DMS153 treated with DMSO at 0.1 percent for 48 hours (cell line): ENCODE measurements around the gene KIFC3.
"Not testable (repeated sequence)": the region's sequence is repeated elsewhere in the genome, so short reads cannot be mapped to it uniquely, and the experiment has no call there.

ENCODE experiments used
- DNase-seq: peaks from one replicate; lab custom pipeline; 2025; ENCODE audit not compliant: unreplicated experiment; lab: John Stamatoyannopoulos, UW

KIFC3 gene

DNA sequence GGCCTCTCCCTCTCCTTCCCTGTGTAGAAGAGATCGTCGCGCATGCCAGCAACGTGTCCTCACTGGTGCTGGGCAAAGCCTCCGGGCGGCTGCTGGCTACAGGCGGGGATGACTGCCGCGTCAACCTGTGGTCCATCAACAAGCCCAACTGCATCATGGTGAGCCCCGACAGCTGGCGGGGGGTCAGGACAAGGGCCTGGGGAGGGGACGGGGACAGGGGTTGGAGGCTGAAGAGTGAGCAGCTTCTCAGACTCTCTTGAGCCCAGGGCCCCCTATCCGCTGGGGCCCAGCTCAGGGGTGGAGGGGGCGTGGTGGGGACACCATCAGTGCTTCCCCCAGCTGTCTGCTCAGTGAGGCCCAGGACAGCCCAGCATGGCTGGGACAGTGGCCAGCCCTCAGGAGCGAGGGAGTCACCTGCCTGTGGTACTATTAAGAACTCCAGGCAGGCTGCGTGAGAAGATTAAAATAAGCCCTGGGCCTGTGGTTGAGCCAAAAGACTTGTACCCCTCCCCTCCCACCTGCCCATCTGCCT is 60.6 kb downstream of the KIFC3 start:
- DNase-seq = no peak

DNA sequence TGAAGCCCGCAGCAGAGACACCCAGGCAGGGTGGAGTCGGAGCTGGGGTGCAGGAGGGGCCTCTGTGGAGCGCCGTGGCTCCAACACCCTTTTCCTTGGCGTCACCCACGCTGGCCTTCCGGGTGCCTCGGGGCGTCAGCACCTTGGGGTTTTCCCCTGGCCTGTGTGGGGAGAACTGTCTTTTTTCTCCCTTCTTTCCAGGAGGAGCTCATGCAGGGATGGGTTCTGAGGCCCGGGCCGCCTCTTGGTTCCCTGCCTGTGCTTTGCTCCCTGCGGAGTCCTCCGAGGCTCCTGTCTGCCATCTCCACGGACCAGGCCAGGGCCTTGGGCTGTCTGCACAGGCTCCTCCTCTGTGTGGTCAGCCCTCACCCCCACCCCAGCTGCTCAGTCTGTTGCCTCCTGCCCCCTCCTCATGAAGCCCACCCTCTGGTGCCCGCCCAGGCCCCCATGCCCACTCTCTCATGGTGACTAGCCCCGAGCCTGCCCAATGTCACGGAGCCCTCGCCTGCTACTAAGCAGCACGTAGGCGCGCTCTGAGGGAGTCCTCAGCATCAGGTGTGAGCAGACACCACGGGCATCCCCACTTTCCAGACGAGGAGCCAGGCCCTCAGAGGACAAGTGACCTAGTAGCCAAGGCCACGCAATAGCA is 61.7 kb downstream of the KIFC3 start:
- no peak for DNase-seq

DNA sequence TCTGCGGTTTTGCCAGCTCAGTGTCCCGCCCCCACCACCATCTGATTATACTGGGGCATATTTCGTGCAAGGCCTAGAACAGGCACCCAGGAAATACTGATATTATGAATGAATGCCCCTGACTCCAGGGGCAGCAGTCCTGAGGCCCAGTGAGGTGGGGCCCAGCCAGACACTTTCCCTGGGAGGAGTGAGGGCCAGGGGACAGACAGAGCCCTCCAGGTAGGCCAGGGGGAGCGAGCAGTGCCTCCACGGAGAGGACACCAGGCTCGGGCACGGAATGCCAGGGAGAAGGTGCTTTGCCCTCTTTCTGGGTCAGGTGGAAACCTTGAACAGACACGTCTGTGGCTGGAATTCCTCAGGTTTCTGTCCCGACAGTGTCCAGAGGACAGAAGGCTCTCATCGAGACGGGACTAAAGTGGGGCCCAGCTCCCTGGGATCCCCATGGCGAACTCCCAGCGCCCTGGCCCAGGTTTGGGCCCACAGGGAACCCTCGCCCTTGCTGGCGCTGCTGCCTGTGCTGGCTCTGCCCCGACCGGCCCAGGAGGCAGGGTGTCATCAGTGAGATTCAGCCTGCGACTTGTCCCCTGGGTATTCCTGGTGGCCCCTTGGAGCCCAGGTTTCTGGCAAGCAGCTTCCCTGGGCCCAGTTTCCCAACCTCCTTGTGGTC is 62.4 kb downstream of the KIFC3 start:
- DNase-seq = no peak

DNA sequence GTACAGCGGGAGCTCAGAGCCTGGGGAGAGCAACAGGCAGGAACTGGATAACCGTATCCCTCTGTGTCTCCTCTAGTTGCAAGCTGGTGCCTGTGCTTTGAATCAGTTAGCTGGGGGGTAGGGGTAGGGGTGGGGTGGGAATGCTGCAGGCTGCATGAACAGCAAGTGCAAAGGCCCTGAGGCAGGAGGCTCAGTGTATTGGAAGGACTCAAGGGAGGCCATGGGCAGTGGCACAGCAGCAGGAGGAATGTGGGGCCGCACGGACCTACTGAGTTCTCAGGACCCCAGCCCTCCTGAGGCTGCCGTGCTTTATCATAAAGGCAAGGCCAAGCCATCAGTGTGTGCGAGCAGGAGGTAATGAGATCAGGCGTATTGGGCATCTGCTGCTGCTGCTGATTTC is 63.4 kb downstream of the KIFC3 start:
- no peak for DNase-seq

DNA sequence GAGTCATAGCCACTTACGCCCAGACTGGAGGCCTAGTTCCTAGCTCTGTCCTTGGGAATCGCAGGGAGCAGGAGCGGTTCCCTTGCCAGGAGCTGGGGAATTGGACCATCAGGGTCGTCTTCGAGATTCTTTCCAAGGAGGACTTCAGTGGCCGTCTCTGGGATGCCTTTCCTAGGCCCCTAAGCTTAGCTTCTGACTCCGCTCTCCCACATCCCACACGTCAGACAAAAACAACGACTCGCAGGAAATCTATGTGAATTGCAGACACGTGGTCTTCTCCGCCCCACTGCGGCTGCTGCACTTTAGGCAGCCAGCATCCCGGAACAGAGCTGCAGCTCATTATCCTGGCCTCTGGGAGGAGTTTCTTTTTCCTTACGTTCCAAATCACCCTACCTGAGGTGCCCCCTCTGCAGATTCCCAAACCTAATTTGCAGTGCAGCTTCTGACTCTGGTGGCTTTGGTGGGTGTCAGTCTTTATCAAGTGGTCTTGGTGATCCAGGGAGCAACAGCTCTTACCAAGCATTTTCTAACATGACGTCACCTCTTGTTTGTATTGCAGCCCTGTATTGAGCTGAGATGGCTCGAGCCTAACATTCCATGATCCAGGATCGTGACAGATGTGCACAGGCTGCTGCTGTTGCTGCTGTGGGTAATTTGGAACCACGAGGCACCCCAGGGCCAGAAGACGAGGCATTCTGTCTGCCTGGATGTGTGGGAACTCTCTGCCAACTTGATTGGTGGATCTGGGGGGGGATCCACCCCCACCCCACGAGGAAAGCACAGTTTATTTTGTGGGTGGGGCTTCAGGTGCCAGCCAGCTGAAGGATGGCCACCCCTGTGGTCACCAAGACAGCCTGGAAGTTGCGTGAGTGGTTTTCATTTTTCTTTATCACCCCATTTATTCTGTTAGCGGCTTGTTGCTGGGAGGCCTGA is 65.6 kb downstream of the KIFC3 start:
- peak; percentile 46 for DNase-seq

DNA sequence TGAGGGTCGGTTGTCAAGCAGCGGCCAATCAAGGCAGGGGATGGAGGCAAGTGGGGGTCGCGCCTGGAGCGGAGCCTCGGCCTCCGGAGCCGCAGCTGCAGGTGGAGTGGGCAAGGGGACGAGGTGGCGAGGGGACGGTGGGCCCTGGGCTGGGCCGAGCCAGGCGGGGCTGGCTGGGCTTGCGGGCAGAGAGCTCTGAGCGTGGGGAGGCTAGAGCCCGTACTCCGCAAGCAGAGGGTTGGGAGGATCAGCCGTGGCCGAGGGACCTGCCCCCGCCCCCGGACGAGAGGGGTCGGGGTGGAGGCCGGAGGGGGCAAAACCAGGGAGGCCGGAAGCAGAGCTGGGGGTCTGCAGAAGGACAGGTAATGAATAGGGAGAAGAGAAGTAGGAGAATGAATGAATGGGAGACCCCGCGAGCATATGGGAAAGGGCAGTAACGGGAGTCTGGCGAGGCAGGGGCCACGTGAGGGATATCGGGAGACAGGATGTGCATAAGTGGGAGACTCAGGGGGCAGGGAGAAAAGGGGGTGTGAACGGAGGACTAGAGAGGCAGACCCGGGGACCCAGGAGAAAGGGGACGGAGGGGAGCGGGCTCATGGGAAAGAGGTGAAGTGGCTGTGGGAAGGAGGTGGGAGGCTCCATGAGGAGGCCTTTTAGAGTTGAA is 66.4 kb downstream of the KIFC3 start, which contains the start of gene KATNB1:
KATNB1 (plus strand) TSS at position 16 of the 664 bp plus-strand sequence. CDS start 1,474 bp downstream, outside the sequence.
- no peak for DNase-seq

DNA sequence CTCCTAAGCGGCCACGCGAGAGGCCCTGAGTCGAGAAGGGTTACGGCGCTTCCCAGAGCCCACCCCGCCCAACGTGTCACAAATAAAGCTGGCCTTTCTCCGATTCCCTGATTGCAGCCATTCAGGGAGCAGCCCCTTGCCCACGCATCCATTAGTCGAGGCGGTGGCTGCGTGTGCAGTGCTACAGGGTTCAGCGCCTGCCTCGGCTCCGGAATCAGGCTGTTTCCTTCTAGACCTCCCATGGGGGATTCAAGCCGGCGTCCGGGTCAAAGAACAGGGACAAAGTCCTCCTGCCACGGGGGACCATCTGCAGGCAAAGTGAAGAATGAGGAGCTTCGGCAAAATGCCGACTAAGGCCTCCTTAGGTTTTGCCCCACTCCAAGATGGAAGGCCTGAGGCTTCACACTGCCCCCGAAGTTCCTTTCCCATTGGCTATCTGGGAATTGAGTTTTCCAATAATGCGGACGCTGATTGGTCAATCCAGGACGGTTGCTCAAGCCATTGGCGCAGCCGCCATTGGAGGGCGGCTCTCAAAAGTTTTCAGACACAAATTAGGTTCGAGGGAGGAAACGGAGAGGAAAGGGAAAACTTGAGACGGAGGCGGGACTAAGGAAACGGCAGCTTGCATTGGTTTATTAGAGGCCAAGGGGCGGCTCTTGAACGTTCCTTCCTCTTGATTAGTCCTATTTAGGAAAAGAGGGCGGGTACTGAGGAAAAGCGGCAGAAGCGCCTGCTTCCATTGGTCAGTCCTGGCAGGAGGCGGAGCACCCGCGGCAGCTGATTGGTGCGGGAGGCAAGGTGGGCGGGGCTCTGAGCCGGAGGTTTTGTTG is 67.2 kb downstream of the KIFC3 start:
- peak; percentile 99 for DNase-seq

DNA sequence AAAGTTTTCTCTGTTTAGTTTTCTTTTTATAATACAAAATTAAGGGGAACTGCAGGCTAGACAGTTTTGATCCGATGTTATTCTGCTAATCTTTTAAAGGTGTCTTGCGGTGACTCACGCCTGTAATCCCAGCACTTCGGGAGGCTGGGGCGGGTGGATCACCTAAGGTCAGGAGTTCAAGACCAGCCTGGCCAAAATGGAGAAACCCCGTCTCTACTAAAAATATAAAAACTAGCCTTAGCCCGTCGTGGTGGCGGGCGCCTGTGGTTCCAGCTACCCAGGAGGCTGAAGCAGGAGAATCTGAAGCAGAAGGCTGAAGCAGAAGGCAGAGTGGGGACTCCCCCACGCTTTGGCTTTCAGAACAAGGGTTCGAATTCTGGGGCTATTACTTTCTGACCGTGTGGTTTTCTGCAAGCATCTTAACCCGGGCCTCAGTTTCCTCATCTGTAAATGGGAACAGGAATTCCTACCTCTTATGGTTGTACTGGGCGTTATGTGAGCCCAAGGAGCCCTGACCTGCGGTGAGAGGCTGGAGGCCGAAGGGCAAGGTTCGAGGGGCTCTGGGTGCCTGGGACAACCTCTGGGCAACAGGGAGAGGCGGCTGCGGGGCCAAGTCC is 67.9 kb downstream of the KIFC3 start:
- no peak for DNase-seq

DNA sequence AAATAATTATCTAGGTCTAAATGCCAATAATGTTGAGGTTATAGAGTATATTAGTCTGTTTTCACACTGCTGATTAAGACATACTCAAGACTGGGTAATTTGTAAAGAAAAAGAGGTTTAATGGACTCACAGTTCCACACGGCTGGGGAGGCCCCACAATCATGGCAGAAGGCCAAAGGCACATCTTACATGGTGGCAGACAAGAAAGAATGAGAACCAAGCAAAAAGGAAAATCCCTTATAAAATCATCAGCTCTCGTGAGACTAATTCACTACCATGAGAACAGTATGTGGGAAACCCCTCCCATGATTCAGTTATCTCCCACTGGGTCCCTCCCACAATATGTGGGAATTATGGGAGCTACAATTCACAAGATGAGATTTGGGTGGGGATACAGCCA is 69.6 kb downstream of the KIFC3 start:
- DNase-seq = no peak

DNA sequence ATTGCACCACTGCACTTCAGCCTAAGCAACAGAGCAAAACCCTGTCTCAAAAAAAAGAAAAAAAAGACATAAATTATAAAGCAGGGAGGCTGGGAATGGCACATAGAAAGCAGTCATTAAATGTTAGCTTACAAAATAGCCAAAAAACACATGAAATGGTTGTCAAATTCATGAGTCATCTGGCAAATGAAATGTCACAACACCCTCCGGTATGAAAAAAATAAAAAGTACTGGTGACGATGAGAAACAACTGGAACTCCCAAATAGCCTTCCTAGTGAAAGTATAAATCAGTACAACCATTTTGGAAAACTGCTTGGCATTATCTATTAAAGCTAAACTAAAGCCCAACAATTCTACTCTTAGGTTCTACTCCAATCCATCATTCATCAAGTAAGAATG is 70.3 kb downstream of the KIFC3 start:
- no peak for DNase-seq

DNA sequence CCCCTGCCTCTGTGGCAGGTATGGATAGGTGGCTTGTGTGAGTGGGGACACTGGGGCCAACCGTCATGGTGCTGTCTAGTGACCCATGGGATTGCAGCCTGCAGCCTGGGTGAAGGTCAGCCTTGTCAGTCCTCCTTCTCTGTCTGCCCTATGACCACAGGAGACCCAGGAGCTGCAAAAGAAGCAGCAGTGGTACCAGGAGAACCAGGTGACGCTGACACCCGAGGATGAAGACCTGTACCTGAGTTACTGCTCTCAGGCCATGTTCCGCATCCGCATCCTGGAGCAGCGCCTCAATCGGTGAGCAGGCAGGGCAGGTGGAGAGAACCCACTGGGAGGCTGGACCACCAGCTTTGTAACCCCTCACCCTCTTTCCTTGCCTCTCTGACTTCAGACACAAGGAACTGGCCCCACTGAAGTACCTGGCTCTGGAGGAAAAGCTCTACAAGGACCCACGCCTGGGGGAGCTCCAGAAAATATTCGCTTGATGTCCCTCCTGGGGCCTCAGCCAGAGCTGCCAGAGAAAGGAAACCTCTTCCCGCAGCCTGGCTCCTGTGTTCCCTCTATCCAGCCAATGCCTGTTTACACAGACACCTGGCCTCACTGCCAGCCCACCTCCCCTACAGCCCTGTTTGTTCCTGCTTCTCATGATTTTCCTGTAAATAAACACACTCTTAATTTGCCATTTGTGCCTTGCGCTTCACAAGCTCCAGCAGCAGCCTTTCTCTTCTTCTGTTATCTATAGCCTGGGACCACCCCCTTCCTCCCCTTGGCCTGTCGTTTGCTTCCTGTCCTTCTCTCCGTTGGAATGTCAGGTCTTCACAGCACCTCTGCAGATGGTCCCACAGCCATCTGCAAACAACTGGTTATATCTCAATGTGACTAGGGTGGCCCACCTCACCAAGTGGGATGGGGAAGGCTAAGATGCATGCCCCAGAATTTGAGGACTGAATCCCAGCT is 71.2 kb downstream of the KIFC3 start:
- no peak for DNase-seq

DNA sequence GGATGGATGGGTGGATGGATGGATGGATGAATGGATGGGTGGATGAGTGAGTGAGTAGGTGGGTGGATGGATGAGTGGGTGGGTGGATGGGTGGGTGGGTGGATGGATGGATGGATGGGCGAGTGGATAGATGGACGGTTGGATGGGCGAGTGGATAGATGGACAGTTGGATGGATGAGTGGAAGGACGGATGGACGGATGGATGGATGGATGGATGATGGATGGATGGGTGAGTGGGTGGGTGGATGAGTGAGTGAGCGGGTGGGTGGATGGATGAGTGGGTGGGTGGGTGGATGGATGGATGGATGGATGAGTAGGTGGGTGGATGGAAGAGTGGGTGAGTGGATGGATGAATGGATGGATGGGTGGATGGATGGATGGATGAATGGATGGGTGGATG is 72.4 kb downstream of the KIFC3 start:
- DNase-seq = not testable (repeated sequence)

DNA sequence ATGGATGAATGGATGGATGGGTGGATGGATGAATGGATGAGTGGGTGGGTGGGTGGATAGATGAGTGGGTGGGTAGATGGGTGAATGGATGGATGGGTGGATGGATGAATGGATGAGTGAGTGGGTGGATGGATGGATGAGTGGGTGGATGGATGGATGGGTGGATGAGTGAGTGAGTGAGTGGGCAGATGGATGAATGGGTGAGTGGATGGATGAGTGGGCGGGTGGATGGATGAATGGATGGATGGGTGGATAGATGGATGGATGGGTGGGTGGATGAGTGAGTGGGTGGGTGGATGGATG is 73.2 kb downstream of the KIFC3 start:
- no peak for DNase-seq

DNA sequence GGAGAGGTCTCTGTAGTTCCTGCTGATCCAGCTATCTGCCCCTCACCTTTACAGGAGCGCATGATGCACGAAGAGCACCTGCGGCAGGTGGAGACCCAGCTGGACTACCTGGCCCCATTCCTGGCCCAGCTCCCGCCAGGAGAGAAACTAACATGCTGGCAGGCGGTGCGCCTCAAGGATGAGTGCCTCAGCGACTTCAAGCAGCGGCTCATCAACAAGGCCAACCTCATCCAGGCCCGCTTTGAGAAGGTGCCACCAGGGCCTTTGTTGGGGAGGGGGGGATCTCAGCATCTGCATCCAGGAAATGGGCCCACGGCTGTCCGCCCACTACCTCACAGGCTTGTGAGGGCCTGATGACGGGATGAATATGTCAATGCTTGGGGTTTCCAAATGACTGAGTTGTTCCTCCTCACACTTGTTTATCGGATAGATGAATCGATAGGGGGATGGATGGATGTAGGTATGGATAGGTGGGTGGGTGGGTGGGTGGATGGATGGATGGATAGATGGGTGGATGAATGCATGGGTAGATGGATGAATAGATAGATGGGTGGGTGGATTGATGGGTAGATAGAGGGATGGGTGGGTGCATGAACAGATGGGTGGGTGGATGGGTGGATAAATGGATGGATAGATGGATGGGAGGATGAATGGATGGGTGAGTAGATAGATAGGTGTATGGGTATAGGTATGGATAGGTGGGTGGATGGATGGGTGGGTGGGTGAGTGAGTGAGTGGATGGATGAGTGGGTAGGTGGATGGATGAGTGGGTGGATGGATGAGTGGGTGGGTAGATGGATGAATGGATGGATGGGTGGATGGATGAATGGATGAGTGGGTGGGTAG is 73.7 kb downstream of the KIFC3 start:
- no peak for DNase-seq

DNA sequence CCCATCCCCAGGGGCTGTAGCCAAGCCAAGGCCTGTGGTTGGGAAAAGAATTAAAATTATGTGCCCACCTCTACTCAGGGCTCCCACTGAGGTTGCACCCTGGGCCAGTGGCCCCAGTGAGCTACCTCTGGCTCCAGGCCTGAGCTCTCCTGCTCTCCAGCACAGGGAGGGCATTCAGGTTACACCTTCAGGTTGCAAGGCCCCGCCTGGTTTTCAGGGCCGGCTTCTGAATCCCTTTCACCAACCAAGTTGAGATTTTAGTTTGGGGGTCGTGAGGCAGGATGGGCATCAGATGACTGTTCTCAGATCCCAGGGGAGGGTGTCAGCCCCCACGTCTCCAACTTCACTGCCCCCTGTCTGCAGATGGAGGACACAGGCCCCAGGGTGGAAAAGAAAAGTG is 74.7 kb downstream of the KIFC3 start:
- no peak for DNase-seq

DNA sequence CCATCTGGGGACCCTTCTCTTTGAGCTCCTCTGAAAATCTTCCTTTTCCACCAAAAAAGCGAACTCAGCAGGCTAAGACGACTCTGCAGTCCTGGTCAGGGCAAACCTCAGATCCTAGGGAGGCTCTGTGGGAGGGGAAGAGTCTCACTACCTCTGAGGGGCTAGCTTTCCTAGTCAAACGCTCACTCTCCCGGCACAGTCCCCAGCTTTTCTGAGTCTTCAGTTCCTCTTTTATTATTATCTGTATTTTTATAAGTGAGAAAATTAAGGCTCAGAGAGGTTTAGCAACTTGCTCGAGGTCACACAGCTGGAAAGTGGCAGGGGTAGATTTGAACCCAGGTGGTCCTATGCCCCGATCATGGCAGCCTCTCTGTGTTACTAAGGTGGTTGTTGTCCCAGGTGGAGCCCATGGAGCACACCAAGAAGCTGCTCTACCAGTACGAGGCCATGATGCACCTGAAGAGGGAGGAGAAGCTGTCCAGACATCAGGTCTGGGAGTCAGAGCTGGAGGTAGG is 75.8 kb downstream of the KIFC3 start:
- DNase-seq = no peak

DNA sequence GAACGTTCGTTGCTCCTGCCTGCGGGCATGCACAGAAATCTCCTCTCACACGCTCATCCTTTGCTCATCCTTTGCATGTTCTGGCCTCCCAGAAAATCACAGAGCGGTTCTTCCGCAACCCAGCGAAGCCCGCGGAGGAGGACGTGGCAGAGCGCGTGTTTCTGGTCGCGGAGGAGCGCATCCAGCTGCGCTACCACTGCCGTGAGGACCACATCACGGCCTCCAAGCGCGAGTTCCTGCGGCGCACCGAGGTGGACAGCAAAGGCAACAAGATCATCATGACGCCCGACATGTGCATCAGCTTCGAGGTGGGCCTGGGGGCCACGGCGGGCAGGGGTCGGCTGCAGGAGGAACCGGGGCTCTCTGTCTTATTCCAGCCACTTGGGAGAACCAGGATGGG is 76.3 kb downstream of the KIFC3 start:
- no peak for DNase-seq

DNA sequence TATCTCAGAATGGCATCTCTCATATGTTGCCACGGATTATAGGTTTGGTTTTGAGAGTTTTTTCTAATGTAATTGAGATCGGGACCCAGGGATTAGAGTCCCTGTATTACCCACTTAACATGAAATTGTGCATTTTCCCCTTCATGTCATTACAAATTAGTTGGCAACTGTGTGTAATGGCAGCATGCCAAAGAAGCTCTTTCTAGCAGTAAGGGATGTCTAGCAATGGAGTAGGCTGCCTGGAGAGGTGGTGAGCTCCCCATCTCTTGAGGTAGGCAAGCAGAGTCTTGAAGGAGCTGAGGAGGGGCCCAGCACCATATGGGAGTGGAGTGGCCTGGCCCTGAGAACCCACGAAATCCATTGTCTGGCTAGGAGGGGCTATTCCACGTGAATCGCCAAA is 76.7 kb downstream of the KIFC3 start:
- no peak for DNase-seq
